Gastrocnemius medialis (tissue), 4 donors: ENCODE measurements around the gene PARG.

Source experiments
- CTCF ChIP-seq, 5 experiments: fragments of 450-650 bp in 3 of 5; fragments of 200-600 bp in 2 of 5; sonication (generic) in 2 of 5; IDR thresholded peaks in 4 of 5; conservative IDR thresholded peaks in 1 of 5; 1 replicate in 4 of 5; 2 replicates in 1 of 5; pipeline ENCODE4 v1.5.1; 2016 to 2019; ENCODE audit warnings: antibody characterized with exemption in 5 of 5, mild to moderate bottlenecking in 3 of 5, moderate library complexity in 3 of 5
- POLR2A ChIP-seq, 2 donors: fragments of 450-650 bp; IDR thresholded peaks; one replicate each; pipeline ENCODE4 v1.6.1; 2017; ENCODE audit warnings: antibody characterized with exemption in 2 of 2, mild to moderate bottlenecking in 2 of 2, moderate library complexity in 2 of 2

GRCh38 chr10:49830016-49830415 lies 111.8 kb downstream of the PARG start:
- TF ChIP-seq CTCF (IDR thresholded peaks at IDR 0.05 in 4 of 5, conservative IDR thresholded peaks at IDR 0.05 in 1 of 5) (no peak), POLR2A (IDR thresholded peaks at IDR 0.05) (no peak)
